ENCODE data around the gene ACVR1. TPM values are rescaled to one million over a fixed set of nuclear protein-coding genes. Genes with fewer than 3 reads are reported as not detected.

Gene ACVR1
- total and polyA plus RNA-seq, 2 donors (not counting 1 experiment from before 2014, with no cell fraction given): 42.9 to 72.1 TPM

- Histone ChIP-seq H2AFZ (ENCODE audit: low read length) (peak overlapping the region; percentile 25), H3K36me3 (ENCODE audit: control insufficient read depth, insufficient read depth, low read length) (no peaks in the 10 kb centered on the region), H3K4me1 (ENCODE audit: control insufficient read depth, extremely low read depth, insufficient read depth, low read length) (no peaks in the 10 kb centered on the region), H3K9ac (ENCODE audit: insufficient read depth, low read length) (no peak overlapping the region), H3K4me2 (ENCODE audit: extremely low read depth, insufficient read depth, low read length) (peak overlapping the region; percentile 59), H3K27ac (ENCODE audit: insufficient read depth, low read length) (no peak overlapping the region), H3K4me3 (replicated peaks in 1 of 4; ENCODE audit: control extremely low read depth in 1 of 4, insufficient read depth in 1 of 4, low read depth in 3 of 4, low read length in 4 of 4) (peak overlapping the region in 2 of 4 experiments; percentile 9 to 39), H4K20me1 (ENCODE audit: control insufficient read depth, extremely low read depth, insufficient read depth, low read length) (no peaks in the 10 kb centered on the region), H3K79me2 (ENCODE audit: control insufficient read depth, insufficient read depth, low read length) (no peaks in the 10 kb centered on the region), H3K9me3 (ENCODE audit: control insufficient read depth, insufficient read depth, low read depth, low read length) (no peaks in the 10 kb centered on the region), H3K27me3 (ENCODE audit: control insufficient read depth, insufficient read depth, low read length) (no peaks in the 10 kb centered on the region)
- peak; percentile 79 to 82 for DNase-seq (ENCODE audit: low read depth in 2 of 2)
- TF ChIP-seq, protein P1, sequence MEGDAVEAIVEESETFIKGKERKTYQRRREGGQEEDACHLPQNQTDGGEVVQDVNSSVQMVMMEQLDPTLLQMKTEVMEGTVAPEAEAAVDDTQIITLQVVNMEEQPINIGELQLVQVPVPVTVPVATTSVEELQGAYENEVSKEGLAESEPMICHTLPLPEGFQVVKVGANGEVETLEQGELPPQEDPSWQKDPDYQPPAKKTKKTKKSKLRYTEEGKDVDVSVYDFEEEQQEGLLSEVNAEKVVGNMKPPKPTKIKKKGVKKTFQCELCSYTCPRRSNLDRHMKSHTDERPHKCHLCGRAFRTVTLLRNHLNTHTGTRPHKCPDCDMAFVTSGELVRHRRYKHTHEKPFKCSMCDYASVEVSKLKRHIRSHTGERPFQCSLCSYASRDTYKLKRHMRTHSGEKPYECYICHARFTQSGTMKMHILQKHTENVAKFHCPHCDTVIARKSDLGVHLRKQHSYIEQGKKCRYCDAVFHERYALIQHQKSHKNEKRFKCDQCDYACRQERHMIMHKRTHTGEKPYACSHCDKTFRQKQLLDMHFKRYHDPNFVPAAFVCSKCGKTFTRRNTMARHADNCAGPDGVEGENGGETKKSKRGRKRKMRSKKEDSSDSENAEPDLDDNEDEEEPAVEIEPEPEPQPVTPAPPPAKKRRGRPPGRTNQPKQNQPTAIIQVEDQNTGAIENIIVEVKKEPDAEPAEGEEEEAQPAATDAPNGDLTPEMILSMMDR (conservative IDR thresholded peaks at IDR 0.05 in 1 of 2, IDR thresholded peaks at IDR 0.05 in 1 of 2; ENCODE audit: low read depth in 1 of 2, low read length in 2 of 2): no peak
- no peak for TF ChIP-seq EZH2 (IDR thresholded peaks at IDR 0.05; ENCODE audit: low read length, missing control alignments)
Observed at GRCh38 chr2:157894694-157895435, 18.7 kb upstream of the ACVR1 start.

DNA sequence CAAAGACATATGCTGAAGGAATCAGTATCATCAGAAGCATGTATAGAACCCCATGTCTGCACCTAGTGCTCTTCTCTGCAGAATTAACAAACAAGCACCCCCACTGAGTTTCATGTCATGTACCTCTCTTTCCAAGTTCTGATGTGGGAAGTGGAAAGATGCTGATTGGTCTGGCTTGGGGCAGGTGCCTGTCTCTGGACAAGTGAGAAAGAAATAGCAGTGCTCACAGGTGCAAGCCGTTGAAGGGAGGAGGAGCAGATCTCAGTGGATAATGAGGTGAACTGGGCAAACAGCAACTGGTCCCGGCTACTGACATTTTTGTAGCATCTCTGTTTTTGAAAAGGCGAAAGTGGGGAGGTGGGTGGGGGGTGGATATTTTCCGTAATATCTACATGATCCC is 17.5 kb upstream of the ACVR1 start:
- Histone ChIP-seq H3K4me2 (ENCODE audit: extremely low read depth, insufficient read depth, low read length) (no peak overlapping the region), H3K27me3 (ENCODE audit: control insufficient read depth, insufficient read depth, low read length) (no peaks in the 10 kb centered on the region), H4K20me1 (ENCODE audit: control insufficient read depth, extremely low read depth, insufficient read depth, low read length) (no peaks in the 10 kb centered on the region), H3K4me3 (replicated peaks in 1 of 4; ENCODE audit: control extremely low read depth in 1 of 4, insufficient read depth in 1 of 4, low read depth in 3 of 4, low read length in 4 of 4) (no peak overlapping the region), H3K27ac (ENCODE audit: insufficient read depth, low read length) (no peak overlapping the region), H3K79me2 (ENCODE audit: control insufficient read depth, insufficient read depth, low read length) (no peaks in the 10 kb centered on the region), H3K9me3 (ENCODE audit: control insufficient read depth, insufficient read depth, low read depth, low read length) (no peaks in the 10 kb centered on the region), H2AFZ (ENCODE audit: low read length) (no peak overlapping the region), H3K4me1 (ENCODE audit: control insufficient read depth, extremely low read depth, insufficient read depth, low read length) (no peaks in the 10 kb centered on the region), H3K9ac (ENCODE audit: insufficient read depth, low read length) (no peak overlapping the region), H3K36me3 (ENCODE audit: control insufficient read depth, insufficient read depth, low read length) (no peaks in the 10 kb centered on the region)
- DNase-seq (ENCODE audit: low read depth in 2 of 2): no peak
- TF ChIP-seq, protein P1 (conservative IDR thresholded peaks at IDR 0.05 in 1 of 2, IDR thresholded peaks at IDR 0.05 in 1 of 2; ENCODE audit: low read depth in 1 of 2, low read length in 2 of 2): no peak
- TF ChIP-seq EZH2 (IDR thresholded peaks at IDR 0.05; ENCODE audit: low read length, missing control alignments): no peak

DNA sequence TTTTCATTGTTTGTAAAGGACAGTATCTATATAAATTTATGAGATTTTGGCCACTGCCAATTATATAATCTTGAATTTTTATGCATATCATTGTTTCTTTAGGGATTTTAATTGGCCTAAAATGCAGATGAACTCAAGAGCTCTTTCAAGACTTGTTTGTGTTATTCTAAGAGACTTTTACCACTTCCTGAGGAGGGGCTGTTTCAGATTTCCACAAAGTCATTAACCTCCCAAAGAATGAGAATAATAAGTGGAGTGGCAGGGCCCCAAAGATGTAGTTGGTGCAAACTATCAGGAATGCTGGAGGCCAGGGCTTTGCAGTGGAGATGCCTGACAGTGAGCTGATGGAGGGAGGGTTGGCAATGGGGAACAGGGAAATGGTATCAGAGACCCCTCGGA is 15.5 kb upstream of the ACVR1 start:
- no peak for TF ChIP-seq EZH2 (IDR thresholded peaks at IDR 0.05; ENCODE audit: low read length, missing control alignments)
- TF ChIP-seq, protein P1 (conservative IDR thresholded peaks at IDR 0.05 in 1 of 2, IDR thresholded peaks at IDR 0.05 in 1 of 2; ENCODE audit: low read depth in 1 of 2, low read length in 2 of 2): no peak

More for the DNA sequence above, 15.5 kb upstream of the ACVR1 start:
- no peaks in the 10 kb centered on the region for H3K4me1 ChIP-seq (ENCODE audit: control insufficient read depth, extremely low read depth, insufficient read depth, low read length)
- H3K79me2 ChIP-seq (ENCODE audit: control insufficient read depth, insufficient read depth, low read length): no peaks in the 10 kb centered on the region
- no peaks in the 10 kb centered on the region for H3K27me3 ChIP-seq (ENCODE audit: control insufficient read depth, insufficient read depth, low read length)
- H3K4me2 ChIP-seq (ENCODE audit: extremely low read depth, insufficient read depth, low read length): no peak overlapping the region
- H3K9ac ChIP-seq (ENCODE audit: insufficient read depth, low read length): no peak overlapping the region
- H3K9me3 ChIP-seq (ENCODE audit: control insufficient read depth, insufficient read depth, low read depth, low read length): no peaks in the 10 kb centered on the region
- no peaks in the 10 kb centered on the region for H3K36me3 ChIP-seq (ENCODE audit: control insufficient read depth, insufficient read depth, low read length)
- H3K4me3 ChIP-seq (replicated peaks in 1 of 4; ENCODE audit: control extremely low read depth in 1 of 4, insufficient read depth in 1 of 4, low read depth in 3 of 4, low read length in 4 of 4): no peak overlapping the region
- no peak for DNase-seq (ENCODE audit: low read depth in 2 of 2)
- no peak overlapping the region for H2AFZ ChIP-seq (ENCODE audit: low read length)
- no peak overlapping the region for H3K27ac ChIP-seq (ENCODE audit: insufficient read depth, low read length)
- H4K20me1 ChIP-seq (ENCODE audit: control insufficient read depth, extremely low read depth, insufficient read depth, low read length): no peaks in the 10 kb centered on the region
